Endothelial cell of umbilical vein (primary cell): ENCODE data around the gene RGS6. TPM values are rescaled to one million over a fixed set of nuclear protein-coding genes. Genes with fewer than 3 reads are reported as not detected.

ENCODE experiments used
- BruUV-seq: library from RNA; stranded (reverse); fragments of 400-500 nt; replicated peaks from 2 replicates; lab custom pipeline; 2021; lab: Mats Ljungman, UMichigan
- CTCF ChIA-PET: fragments of 300-600, 350-600 bp; sonication (Branson Sonifier 250); formaldehyde crosslinking; loops from one replicate; lab custom pipeline; 2021; ENCODE audit warnings: antibody characterized with exemption, inconsistent platforms; lab: Charles Lee
- POLR2A ChIA-PET: fragments of 300-600, 350-600 bp; sonication (Branson Sonifier 250); formaldehyde crosslinking; loops from one replicate; lab custom pipeline; 2021; ENCODE audit warnings: antibody characterized with exemption, inconsistent platforms; lab: Charles Lee
- DNase-seq: peaks from one replicate; pipeline ENCODE4 v3.0.0-alpha.2; 2011; ENCODE audit warnings: low read depth, low spot score
- FAIRE-seq: peaks from 2 replicates; lab custom pipeline; 2011; peaks lifted over from hg19 to GRCh38; lab: Jason Lieb, UNC
- H2AFZ ChIP-seq: 2 replicates; pipeline ENCODE4 v1.6.0; 2012; ENCODE audit warnings: low read depth, low read length, control low read depth, inconsistent platforms
- H3K27ac ChIP-seq: 2 replicates; pipeline ENCODE4 v1.5.1; 2011; ENCODE audit warnings: low read depth, mild to moderate bottlenecking, control low read depth, low read length, moderate library complexity; ENCODE audit not compliant: insufficient read depth
- H3K27me3 ChIP-seq, 2 experiments: 2 replicates each; pipeline versions ENCODE4 v1.6.0 to v1.6.1; 2011; ENCODE audit warnings: low read length in 2 of 2, mixed read lengths in 1 of 2; ENCODE audit not compliant: control insufficient read depth in 2 of 2, insufficient read depth in 2 of 2
- H3K36me3 ChIP-seq, 2 experiments: 2 replicates in 1 of 2; 3 replicates in 1 of 2; pipeline ENCODE4 v1.5.1; 2011; ENCODE audit warnings: low read length in 2 of 2, mild to moderate bottlenecking in 1 of 2, moderate library complexity in 1 of 2; ENCODE audit not compliant: control insufficient read depth in 2 of 2, insufficient read depth in 2 of 2; ENCODE audit errors: extremely low read depth in 1 of 2
- H3K4me1 ChIP-seq: 3 replicates; pipeline ENCODE4 v1.5.1; 2011; ENCODE audit warnings: mild to moderate bottlenecking, low read length; ENCODE audit not compliant: control insufficient read depth, insufficient read depth; ENCODE audit errors: extremely low read depth
- H3K4me2 ChIP-seq: 2 replicates; pipeline ENCODE4 v1.6.1; 2011; ENCODE audit warnings: low read length, control low read depth, mixed read lengths; ENCODE audit not compliant: insufficient read depth
- H3K4me3 ChIP-seq, 3 experiments: fragments of 200-600 bp in 1 of 3; sonication (generic), shearing (Covaris generic) in 1 of 3; replicated peaks in 1 of 3; 2 replicates each; pipeline ENCODE4 v1.5.1; 2011 to 2016; ENCODE audit warnings: control low read depth in 3 of 3, low read length in 3 of 3, mild to moderate bottlenecking in 2 of 3, inconsistent platforms in 1 of 3, low read depth in 1 of 3, moderate library complexity in 1 of 3; ENCODE audit not compliant: insufficient read depth in 1 of 3
- H3K79me2 ChIP-seq: 2 replicates; pipeline ENCODE4 v1.6.0; 2012; ENCODE audit warnings: low read length, inconsistent platforms; ENCODE audit not compliant: control insufficient read depth, insufficient read depth
- H3K9ac ChIP-seq: replicated peaks from 2 replicates; pipeline ENCODE3; 2011; ENCODE audit warnings: low read length, control low read depth; ENCODE audit not compliant: insufficient read depth; ENCODE audit errors: extremely low read depth
- H3K9me1 ChIP-seq: replicated peaks from 3 replicates; pipeline ENCODE4 v1.6.0; 2011; ENCODE audit warnings: mild to moderate bottlenecking, low read length; ENCODE audit not compliant: control insufficient read depth, insufficient read depth; ENCODE audit errors: extremely low read depth
- H3K9me3 ChIP-seq: replicated peaks from 2 replicates; pipeline ENCODE4 v1.5.1; 2012; ENCODE audit warnings: low read length, inconsistent platforms; ENCODE audit not compliant: control insufficient read depth, insufficient read depth
- H4K20me1 ChIP-seq: replicated peaks from 2 replicates; pipeline ENCODE3; 2011; ENCODE audit warnings: mild to moderate bottlenecking, low read length; ENCODE audit not compliant: control insufficient read depth, insufficient read depth; ENCODE audit errors: extremely low read depth
- EZH2 ChIP-seq: IDR thresholded peaks from 2 replicates; pipeline ENCODE4 v1.6.1; 2012; ENCODE audit warnings: borderline replicate concordance, low read depth, mild to moderate bottlenecking, moderate library complexity, low read length, inconsistent platforms; ENCODE audit not compliant: severe bottlenecking
- FOS ChIP-seq: IDR thresholded peaks from 2 replicates; pipeline ENCODE4 v1.6.1; 2011; ENCODE audit warnings: mild to moderate bottlenecking, low read length, moderate library complexity, borderline replicate concordance; ENCODE audit not compliant: insufficient read depth
- GATA2 ChIP-seq: IDR thresholded peaks from 2 replicates; pipeline ENCODE4 v1.7.0; 2011; ENCODE audit warnings: low read depth, mild to moderate bottlenecking, moderate library complexity, mixed read lengths, low read length; ENCODE audit not compliant: insufficient read length, insufficient read depth
- JUN ChIP-seq: IDR thresholded peaks from 2 replicates; pipeline ENCODE4 v1.6.1; 2011; ENCODE audit warnings: borderline replicate concordance, low read depth; ENCODE audit not compliant: insufficient read length, insufficient read depth
- MAX ChIP-seq: IDR thresholded peaks from 2 replicates; pipeline ENCODE4 v1.6.1; 2011; ENCODE audit not compliant: insufficient read depth, insufficient read length
- MYC ChIP-seq: IDR thresholded peaks from one replicate; pipeline ENCODE4 v1.6.1; 2011; ENCODE audit warnings: mild to moderate bottlenecking, low read depth, low read length
- POLR2A ChIP-seq: IDR thresholded peaks from 2 replicates; pipeline ENCODE4 v1.6.1; 2012; ENCODE audit warnings: low read depth, mild to moderate bottlenecking, control low read depth, low read length
- POLR2AphosphoS5 ChIP-seq: IDR thresholded peaks from 2 replicates; pipeline ENCODE4 v1.6.1; 2012; ENCODE audit warnings: low read depth, mild to moderate bottlenecking, control low read depth, low read length, moderate library complexity; ENCODE audit not compliant: insufficient read depth
- dilution Hi-C: fragments of 300-500 bp; cut with MboI; formaldehyde crosslinking; loops from one replicate; pipeline ENCODE4 v1.15.0; 2019; ENCODE audit warnings: low sequenced_read_pairs; ENCODE audit not compliant: extremely low pct_ligation_motif_present
- intact Hi-C: fragments of 100-400 bp; cut with micrococcal nuclease; formaldehyde crosslinking; loops from one replicate; pipeline ENCODE4 v1.10.0; 2022
- polyA plus RNA-seq, 4 experiments: library from polyadenylated mRNA; depleted of rRNA in 3 of 4; stranded (reverse) in 3 of 4; unstranded in 1 of 4; fragments of >200 nt; gene quantifications; 2 replicates each; pipeline versions ENCODE4 v1.2.1 to v1.2.3, GENCODE V29; 2011 to 2012; ENCODE audit warnings: missing spikeins in 1 of 4
- total RNA-seq: library from RNA; stranded (reverse); gene quantifications from 2 replicates; pipeline ENCODE4 v1.2.3, GENCODE V29; 2021
- TF ChIP-seq, protein P1 (sequence below), 2 donors: IDR thresholded peaks; 1 replicate in 1 of 2; 2 replicates in 1 of 2; pipeline ENCODE4 v1.5.1; 2011; ENCODE audit warnings: low read length in 2 of 2, mild to moderate bottlenecking in 2 of 2, moderate library complexity in 2 of 2, control low read depth in 1 of 2, inconsistent platforms in 1 of 2, low read depth in 1 of 2; ENCODE audit not compliant: insufficient read depth in 1 of 2; ENCODE audit errors: extremely low read depth in 1 of 2

Gene RGS6
- total and polyA plus RNA-seq, 2 donors (not counting 3 experiments of a cell fraction or from before 2014, with no cell fraction given), result not detected

DNA sequence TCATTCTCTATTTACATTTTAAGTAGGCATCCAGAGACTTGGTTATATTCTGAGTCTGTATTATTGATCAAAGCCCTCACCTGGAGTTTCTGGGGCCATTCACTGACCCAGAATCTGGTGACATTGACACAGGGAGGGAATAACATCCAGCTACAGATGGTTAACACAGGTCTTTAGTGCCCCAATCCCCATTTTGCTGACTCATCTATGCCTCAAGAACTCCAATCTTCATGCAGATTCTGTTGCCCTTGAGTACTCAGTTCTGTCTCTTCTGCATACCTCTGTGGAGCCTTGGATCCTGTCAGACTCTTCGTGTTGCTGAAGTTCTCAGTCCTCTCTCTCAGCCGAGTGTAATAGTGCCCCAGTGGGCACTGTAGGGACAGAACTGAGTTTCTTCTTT, 208.9 kb downstream of the RGS6 start:
- no peak overlapping the region for H3K27ac ChIP-seq
- no peaks in the 10 kb centered on the region for H3K9me1 ChIP-seq
- intact Hi-C loops, result no loop called here
- H3K36me3 ChIP-seq, result no peaks in the 10 kb centered on the region
- H3K9ac ChIP-seq, result no peak overlapping the region
- FAIRE-seq, result no peak
- no peaks in the 10 kb centered on the region for H3K79me2 ChIP-seq
- no peak for DNase-seq
- no peaks in the 10 kb centered on the region for H3K27me3 ChIP-seq
- TF ChIP-seq MAX, result no peak
- TF ChIP-seq POLR2A, result no peak
- no peak for TF ChIP-seq JUN
- no peak for TF ChIP-seq EZH2
- TF ChIP-seq, protein P1, sequence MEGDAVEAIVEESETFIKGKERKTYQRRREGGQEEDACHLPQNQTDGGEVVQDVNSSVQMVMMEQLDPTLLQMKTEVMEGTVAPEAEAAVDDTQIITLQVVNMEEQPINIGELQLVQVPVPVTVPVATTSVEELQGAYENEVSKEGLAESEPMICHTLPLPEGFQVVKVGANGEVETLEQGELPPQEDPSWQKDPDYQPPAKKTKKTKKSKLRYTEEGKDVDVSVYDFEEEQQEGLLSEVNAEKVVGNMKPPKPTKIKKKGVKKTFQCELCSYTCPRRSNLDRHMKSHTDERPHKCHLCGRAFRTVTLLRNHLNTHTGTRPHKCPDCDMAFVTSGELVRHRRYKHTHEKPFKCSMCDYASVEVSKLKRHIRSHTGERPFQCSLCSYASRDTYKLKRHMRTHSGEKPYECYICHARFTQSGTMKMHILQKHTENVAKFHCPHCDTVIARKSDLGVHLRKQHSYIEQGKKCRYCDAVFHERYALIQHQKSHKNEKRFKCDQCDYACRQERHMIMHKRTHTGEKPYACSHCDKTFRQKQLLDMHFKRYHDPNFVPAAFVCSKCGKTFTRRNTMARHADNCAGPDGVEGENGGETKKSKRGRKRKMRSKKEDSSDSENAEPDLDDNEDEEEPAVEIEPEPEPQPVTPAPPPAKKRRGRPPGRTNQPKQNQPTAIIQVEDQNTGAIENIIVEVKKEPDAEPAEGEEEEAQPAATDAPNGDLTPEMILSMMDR (IDR thresholded peaks at IDR 0.05; ENCODE audit: extremely low read depth in 1 of 2, insufficient read depth in 1 of 2, low read depth in 1 of 2, low read length in 2 of 2), result no peak
- no peak for TF ChIP-seq POLR2AphosphoS5
- TF ChIP-seq GATA2, result no peak
- TF ChIP-seq MYC, result no peak
- no peak for TF ChIP-seq FOS
- no peaks in the 10 kb centered on the region for H4K20me1 ChIP-seq
- H3K4me3 ChIP-seq, result no peak overlapping the region
- H3K4me2 ChIP-seq, result no peak overlapping the region
- dilution Hi-C loops, result no loop called here
- no TSS peak for BruUV-seq
- no peaks in the 10 kb centered on the region for H3K4me1 ChIP-seq
- ChIA-PET CTCF (no interaction called here), POLR2A (no interaction called here)
- H3K9me3 ChIP-seq, result no peaks in the 10 kb centered on the region
- no peak overlapping the region for H2AFZ ChIP-seq
